Stimulated activated CD4-positive, alpha-beta T cell treated with anti-CD3 and anti-CD28 coated beads, Interleukin-12 subunit alpha, Interleukin-12 subunit beta, amount 100 ng/mL, for 4 hours (primary cell): ENCODE measurements around the gene PTK7.

Experiments used
- DNase-seq: peaks from one replicate; pipeline ENCODE4 v3.0.0-alpha.2; 2020

Gene PTK7

GRCh38 chr6:43181621-43181941 is 105.5 kb downstream of the PTK7 start:
- DNase-seq: no peak

GRCh38 chr6:43181942-43182860 is 106.1 kb downstream of the PTK7 start, which contains the start of gene CUL9:
Gene CUL9 (plus strand): TSS chr6:43182196. CDS start chr6:43184311, 2,115 bp downstream.
- DNase-seq: peak; percentile 78

- DNase-seq: no peak
Measured at GRCh38 chr6:43183441-43183840, 107.3 kb downstream of the PTK7 start.

- no peak for DNase-seq
Measured at GRCh38 chr6:43184268-43184985, 108.3 kb downstream of the PTK7 start.

GRCh38 chr6:43185391-43185985 is 109.4 kb downstream of the PTK7 start:
- DNase-seq: no peak

- no peak for DNase-seq
Measured at GRCh38 chr6:43186019-43186418, 109.9 kb downstream of the PTK7 start.

GRCh38 chr6:43186706-43187105 is 110.6 kb downstream of the PTK7 start:
- no peak for DNase-seq

- no peak for DNase-seq
Measured at GRCh38 chr6:43187821-43188220, 111.7 kb downstream of the PTK7 start.

GRCh38 chr6:43188426-43188825 is 112.3 kb downstream of the PTK7 start:
- DNase-seq: no peak

- no peak for DNase-seq
Measured at GRCh38 chr6:43189776-43190304, 113.7 kb downstream of the PTK7 start.

GRCh38 chr6:43192911-43193310 is 116.8 kb downstream of the PTK7 start:
- no peak for DNase-seq

GRCh38 chr6:43193929-43194328 is 117.8 kb downstream of the PTK7 start:
- no peak for DNase-seq

- no peak for DNase-seq
Measured at GRCh38 chr6:43196337-43196736, 120.2 kb downstream of the PTK7 start.

GRCh38 chr6:43199912-43200311 is 123.8 kb downstream of the PTK7 start:
- no peak for DNase-seq

- DNase-seq: no peak
Measured at GRCh38 chr6:43200541-43200940, 124.4 kb downstream of the PTK7 start.

GRCh38 chr6:43202451-43202850 is 126.3 kb downstream of the PTK7 start:
- DNase-seq: no peak

- DNase-seq: no peak
Measured at GRCh38 chr6:43203029-43203717, 127.1 kb downstream of the PTK7 start.

GRCh38 chr6:43203718-43204095 is 127.6 kb downstream of the PTK7 start:
- DNase-seq: no peak

GRCh38 chr6:43204271-43205105 is 128.4 kb downstream of the PTK7 start:
- DNase-seq: no peak

- no peak for DNase-seq
Measured at GRCh38 chr6:43205849-43206248, 129.7 kb downstream of the PTK7 start.

- DNase-seq: no peak
Measured at GRCh38 chr6:43207286-43207685, 131.2 kb downstream of the PTK7 start.
